Measurements from ENCODE around the gene EEIG1.

DNA sequence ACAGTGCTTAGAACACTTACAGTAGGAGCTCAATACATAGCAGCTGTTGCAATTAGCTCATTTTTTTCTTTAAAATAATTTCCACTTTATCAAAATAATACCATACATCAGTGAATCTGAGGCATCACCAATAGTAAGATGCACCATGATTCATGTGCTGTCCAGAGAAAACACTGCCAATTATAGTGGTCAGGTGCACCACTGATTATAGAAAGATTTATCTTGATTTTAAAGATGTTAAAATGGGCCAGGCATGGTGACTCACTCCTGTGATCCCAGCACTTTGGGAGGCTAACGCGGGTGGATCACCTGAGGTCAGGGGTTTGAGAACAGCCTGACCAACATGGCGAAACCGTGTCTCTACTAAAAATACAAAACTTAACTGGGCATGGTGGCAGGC lies 46.9 kb upstream of the EEIG1 start:
- TF ChIP-seq POLR2A (IDR thresholded peaks at IDR 0.05): no peak
- TF ChIP-seq, protein P1, sequence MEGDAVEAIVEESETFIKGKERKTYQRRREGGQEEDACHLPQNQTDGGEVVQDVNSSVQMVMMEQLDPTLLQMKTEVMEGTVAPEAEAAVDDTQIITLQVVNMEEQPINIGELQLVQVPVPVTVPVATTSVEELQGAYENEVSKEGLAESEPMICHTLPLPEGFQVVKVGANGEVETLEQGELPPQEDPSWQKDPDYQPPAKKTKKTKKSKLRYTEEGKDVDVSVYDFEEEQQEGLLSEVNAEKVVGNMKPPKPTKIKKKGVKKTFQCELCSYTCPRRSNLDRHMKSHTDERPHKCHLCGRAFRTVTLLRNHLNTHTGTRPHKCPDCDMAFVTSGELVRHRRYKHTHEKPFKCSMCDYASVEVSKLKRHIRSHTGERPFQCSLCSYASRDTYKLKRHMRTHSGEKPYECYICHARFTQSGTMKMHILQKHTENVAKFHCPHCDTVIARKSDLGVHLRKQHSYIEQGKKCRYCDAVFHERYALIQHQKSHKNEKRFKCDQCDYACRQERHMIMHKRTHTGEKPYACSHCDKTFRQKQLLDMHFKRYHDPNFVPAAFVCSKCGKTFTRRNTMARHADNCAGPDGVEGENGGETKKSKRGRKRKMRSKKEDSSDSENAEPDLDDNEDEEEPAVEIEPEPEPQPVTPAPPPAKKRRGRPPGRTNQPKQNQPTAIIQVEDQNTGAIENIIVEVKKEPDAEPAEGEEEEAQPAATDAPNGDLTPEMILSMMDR (IDR thresholded peaks at IDR 0.05): no peak
- no peak for TF ChIP-seq POLR2AphosphoS5 (IDR thresholded peaks at IDR 0.05)
